ENCODE data around the gene COL2A1.

DNA sequence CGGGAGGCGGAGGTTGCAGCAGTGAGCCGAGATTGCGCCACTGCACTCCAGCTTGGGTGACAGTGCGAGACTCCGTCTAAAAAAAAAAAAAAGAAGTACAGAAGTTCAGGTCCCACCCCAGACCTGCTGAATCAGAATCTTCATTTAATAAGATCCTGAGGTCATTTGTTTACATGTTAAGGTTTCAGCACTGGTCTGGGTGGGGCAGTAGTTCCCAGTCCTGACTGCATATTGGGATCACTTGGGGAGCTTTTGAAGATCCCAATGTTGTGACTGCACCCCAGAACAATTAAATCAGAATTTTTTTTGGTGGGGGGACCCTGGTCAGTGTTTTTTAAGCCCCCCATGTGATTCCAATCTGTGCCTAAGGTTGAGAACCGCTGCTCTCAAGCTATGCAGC, 11.7 kb upstream of the COL2A1 start:
- TF ChIP-seq, protein P1, sequence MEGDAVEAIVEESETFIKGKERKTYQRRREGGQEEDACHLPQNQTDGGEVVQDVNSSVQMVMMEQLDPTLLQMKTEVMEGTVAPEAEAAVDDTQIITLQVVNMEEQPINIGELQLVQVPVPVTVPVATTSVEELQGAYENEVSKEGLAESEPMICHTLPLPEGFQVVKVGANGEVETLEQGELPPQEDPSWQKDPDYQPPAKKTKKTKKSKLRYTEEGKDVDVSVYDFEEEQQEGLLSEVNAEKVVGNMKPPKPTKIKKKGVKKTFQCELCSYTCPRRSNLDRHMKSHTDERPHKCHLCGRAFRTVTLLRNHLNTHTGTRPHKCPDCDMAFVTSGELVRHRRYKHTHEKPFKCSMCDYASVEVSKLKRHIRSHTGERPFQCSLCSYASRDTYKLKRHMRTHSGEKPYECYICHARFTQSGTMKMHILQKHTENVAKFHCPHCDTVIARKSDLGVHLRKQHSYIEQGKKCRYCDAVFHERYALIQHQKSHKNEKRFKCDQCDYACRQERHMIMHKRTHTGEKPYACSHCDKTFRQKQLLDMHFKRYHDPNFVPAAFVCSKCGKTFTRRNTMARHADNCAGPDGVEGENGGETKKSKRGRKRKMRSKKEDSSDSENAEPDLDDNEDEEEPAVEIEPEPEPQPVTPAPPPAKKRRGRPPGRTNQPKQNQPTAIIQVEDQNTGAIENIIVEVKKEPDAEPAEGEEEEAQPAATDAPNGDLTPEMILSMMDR (conservative IDR thresholded peaks at IDR 0.05): no peak
- no peak for TF ChIP-seq EZH2 (IDR thresholded peaks at IDR 0.05; ENCODE audit: low read depth)

Measured in PC-9 (cell line).